OCI-LY7 (cell line): Measurements from ENCODE around the gene FCRL2.

Experiments used
- CTCF ChIP-seq: fragments of 200-600 bp; sonication (generic); conservative IDR thresholded peaks from 2 replicates; pipeline ENCODE4 v1.5.1; 2014; ENCODE audit warnings: mild to moderate bottlenecking, antibody characterized with exemption, low read length, moderate library complexity, mixed read lengths
- EZH2phosphoT487 ChIP-seq: fragments of 200-600 bp; sonication (generic); IDR thresholded peaks from 2 replicates; pipeline ENCODE4 v1.6.1; 2018; ENCODE audit warnings: low read depth, borderline replicate concordance, mild to moderate bottlenecking, mixed run types, antibody characterized with exemption, low read length, moderate library complexity, mixed read lengths

- TF ChIP-seq CTCF (no peak), EZH2phosphoT487 (no peak)
Observed at GRCh38 chr1:157781048-157781447, 4.1 kb upstream of the FCRL2 start.
